ENCODE results near the gene RAB7A. TPM values are rescaled to one million over a fixed set of nuclear protein-coding genes. Genes with fewer than 3 reads are reported as not detected.

The RAB7A gene
- total RNA-seq, 1 donor from 2014 or later = 216 TPM

DNA sequence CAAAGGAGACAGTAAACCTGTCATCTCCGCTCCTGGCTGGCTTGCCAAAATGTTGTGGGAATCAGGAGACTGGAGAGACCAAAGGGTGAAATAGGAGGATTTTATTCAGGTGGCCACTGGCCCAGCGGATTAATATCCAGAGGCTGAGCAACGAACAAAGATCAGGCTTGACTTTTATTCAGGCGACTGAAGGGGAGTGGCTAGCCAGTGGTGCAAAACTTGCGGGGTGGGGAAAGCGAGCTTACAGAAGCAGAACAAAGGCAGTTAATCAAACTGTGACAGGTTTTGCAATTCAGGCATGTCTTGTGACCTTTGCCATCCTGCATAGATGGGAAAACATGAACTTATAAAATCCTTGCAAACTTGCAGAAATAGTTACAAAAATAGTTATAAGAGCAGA, 133.6 kb downstream of the RAB7A start:
- H3K4me1 Mint-ChIP-seq (ENCODE audit: low read depth) = no peaks in the 10 kb centered on the region
- H3K9me3 Mint-ChIP-seq (ENCODE audit: low read depth) = peaks cover 28% of the 10 kb centered on the region
- H3K27ac Mint-ChIP-seq (ENCODE audit: unreplicated experiment) = no peak overlapping the region
- H3K27me3 Mint-ChIP-seq (ENCODE audit: low read depth) = no peaks in the 10 kb centered on the region
- no peak for DNase-seq (ENCODE audit: low spot score)
- H3K4me3 Mint-ChIP-seq (ENCODE audit: unreplicated experiment) = no peak overlapping the region
- TF ChIP-seq, protein P1, sequence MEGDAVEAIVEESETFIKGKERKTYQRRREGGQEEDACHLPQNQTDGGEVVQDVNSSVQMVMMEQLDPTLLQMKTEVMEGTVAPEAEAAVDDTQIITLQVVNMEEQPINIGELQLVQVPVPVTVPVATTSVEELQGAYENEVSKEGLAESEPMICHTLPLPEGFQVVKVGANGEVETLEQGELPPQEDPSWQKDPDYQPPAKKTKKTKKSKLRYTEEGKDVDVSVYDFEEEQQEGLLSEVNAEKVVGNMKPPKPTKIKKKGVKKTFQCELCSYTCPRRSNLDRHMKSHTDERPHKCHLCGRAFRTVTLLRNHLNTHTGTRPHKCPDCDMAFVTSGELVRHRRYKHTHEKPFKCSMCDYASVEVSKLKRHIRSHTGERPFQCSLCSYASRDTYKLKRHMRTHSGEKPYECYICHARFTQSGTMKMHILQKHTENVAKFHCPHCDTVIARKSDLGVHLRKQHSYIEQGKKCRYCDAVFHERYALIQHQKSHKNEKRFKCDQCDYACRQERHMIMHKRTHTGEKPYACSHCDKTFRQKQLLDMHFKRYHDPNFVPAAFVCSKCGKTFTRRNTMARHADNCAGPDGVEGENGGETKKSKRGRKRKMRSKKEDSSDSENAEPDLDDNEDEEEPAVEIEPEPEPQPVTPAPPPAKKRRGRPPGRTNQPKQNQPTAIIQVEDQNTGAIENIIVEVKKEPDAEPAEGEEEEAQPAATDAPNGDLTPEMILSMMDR (IDR thresholded peaks at IDR 0.05) = no peak
- peaks cover 10% of the 10 kb centered on the region for H3K36me3 Mint-ChIP-seq (ENCODE audit: low read depth)

DNA sequence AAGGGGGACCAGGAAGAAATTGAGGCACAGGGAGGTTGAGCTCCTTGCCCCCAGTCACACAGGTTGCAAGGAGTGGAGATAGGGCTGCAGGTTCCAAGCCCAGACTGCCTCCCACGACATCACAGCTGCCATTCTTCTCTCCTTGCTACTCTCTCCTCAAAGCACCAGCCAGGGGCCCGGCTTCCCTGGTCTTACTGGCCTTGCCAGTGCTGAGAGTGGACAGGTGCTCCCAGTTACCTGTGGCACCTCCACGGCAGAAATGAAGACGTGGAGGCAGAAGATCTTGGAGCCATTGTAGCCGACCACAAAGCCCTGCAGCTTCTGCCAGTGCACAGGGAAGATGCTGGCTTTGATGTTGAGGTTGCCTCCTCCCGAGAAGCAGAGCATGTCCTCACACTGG, 135.5 kb downstream of the RAB7A start:
- Mint-ChIP-seq H3K36me3 (ENCODE audit: low read depth) (peaks cover 10% of the 10 kb centered on the region), H3K27me3 (ENCODE audit: low read depth) (no peaks in the 10 kb centered on the region), H3K4me3 (ENCODE audit: unreplicated experiment) (no peak overlapping the region), H3K9me3 (ENCODE audit: low read depth) (peaks cover 27% of the 10 kb centered on the region), H3K4me1 (ENCODE audit: low read depth) (peaks cover 6% of the 10 kb centered on the region), H3K27ac (ENCODE audit: unreplicated experiment) (no peak overlapping the region)
- DNase-seq (ENCODE audit: low spot score) = no peak
- TF ChIP-seq, protein P1 (IDR thresholded peaks at IDR 0.05) = no peak

- Mint-ChIP-seq H3K27me3 (ENCODE audit: low read depth) (no peaks in the 10 kb centered on the region), H3K27ac (ENCODE audit: unreplicated experiment) (no peak overlapping the region), H3K36me3 (ENCODE audit: low read depth) (peaks cover 8% of the 10 kb centered on the region), H3K9me3 (ENCODE audit: low read depth) (peaks cover 18% of the 10 kb centered on the region), H3K4me3 (ENCODE audit: unreplicated experiment) (no peak overlapping the region), H3K4me1 (ENCODE audit: low read depth) (peaks cover 6% of the 10 kb centered on the region)
- peak; percentile 1 for DNase-seq (ENCODE audit: low spot score)
- TF ChIP-seq, protein P1 (IDR thresholded peaks at IDR 0.05) = peak; percentile 57
Observed at GRCh38 chr3:128863560-128863959, 137.6 kb downstream of the RAB7A start.

Other genes with a start within 250 kb of the RAB7A start
- 0.10 to 0.44 TPM in 2 of 3 replicates, not detected in the other for gene GATA2, start 233.0 kb upstream of the RAB7A start, total RNA-seq
- gene RPN1, start 75.4 kb upstream of the RAB7A start, total RNA-seq = 209 to 293 TPM (median 213 TPM) in 3 replicates
- 33.3 to 45.7 TPM (median 33.9 TPM) in 3 replicates for gene ACAD9, start 153.4 kb downstream of the RAB7A start, total RNA-seq

Data from chondrocyte (in vitro differentiated cells).